NCI-H69 (cell line): ENCODE results near the gene CNTNAP1.
A peak's percentile ranks its signal among the peaks of the same experiment; 100 is the strongest.
"Not testable (repeated sequence)": the region's sequence is repeated elsewhere in the genome, so short reads cannot be mapped to it uniquely, and the experiment has no call there.

Experiments
- DNase-seq: peaks from one replicate; lab custom pipeline; 2025; lab: John Stamatoyannopoulos, UW

Gene CNTNAP1

GRCh38 chr17:42681976-42682721 lies at the start of gene CNTNAP1:
Gene CNTNAP1, plus strand, starts transcription at chr17:42682531. Its CDS starts 299 bp downstream, at chr17:42682830.
- peak; percentile 91 for DNase-seq

GRCh38 chr17:42632949-42633444 lies 49.3 kb upstream of the CNTNAP1 start:
- no peak for DNase-seq

DNA sequence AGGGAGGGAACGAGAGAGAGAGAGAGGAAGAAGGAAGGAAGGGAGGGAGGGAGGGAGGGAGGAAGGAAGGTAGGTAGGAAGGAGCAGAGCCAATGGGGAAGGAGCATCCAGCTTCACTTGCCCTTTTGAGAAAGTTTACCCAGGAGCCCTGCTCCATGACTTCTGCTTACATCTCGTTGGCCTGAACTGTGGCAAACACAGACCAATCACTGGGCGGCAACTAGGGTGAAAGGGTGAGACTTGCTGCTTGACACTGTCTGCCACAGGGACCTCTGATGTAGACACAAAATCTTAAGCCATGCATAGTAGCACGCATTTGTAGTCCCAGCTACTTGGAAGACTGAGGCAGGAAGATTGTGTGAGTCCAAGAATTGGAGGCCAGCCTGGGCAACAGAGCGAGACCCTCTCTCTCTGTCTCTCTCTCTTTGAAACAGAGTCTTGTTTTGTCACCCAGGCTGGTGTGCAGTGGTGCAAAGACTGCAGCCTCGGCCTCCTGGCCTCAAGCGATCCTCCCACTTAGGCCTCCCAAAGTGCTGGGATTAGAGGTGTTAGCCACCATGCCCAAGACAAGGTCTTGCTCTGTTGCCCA lies 42.7 kb upstream of the CNTNAP1 start:
- no peak for DNase-seq

GRCh38 chr17:42640121-42640520 lies 42.2 kb upstream of the CNTNAP1 start:
- no peak for DNase-seq

- peak; percentile 44 for DNase-seq
Observed at GRCh38 chr17:42642336-42642735, 40.0 kb upstream of the CNTNAP1 start.

GRCh38 chr17:42647778-42648177 lies 34.6 kb upstream of the CNTNAP1 start:
- no peak for DNase-seq

DNA sequence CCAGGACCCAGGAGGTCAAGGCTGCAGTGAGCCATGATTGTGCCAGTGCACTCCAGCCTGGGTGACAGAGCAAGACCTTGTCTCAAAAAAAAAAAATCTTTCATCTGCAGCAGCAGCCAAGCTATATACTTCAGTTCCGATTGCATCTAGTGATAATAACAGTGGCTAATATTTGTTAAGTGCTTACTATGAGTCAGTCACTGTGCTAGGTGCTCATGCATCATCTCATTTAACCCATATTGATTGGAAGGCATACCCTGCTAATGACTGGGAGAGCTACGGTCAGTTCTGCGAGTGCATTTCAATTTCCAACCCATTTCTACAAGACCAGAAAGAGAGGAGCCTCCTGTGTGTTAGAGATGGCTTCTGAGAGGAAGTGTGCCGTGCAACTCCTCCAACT lies 30.9 kb upstream of the CNTNAP1 start:
- no peak for DNase-seq

- DNase-seq: no peak
Observed at GRCh38 chr17:42653179-42654124, 28.9 kb upstream of the CNTNAP1 start.

DNA sequence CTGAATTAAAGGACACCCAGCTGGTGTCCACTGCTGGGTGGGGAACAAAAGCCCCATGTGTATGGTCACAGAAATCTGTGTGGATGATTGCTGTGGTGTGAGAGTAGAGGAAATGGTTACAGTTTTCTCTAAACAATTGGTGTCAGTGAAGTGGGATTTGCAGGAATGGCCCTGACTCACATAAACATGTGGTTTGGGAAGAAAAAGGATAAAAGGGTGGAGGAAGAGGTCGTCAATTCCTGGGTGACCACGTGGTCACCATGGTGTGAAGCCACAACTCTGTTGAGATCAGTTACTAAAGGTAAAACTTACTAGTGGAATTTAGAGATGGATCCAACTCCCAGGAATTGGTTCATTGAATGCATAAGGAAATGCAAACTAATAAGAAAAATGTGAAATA lies 26.8 kb upstream of the CNTNAP1 start:
- no peak for DNase-seq

DNA sequence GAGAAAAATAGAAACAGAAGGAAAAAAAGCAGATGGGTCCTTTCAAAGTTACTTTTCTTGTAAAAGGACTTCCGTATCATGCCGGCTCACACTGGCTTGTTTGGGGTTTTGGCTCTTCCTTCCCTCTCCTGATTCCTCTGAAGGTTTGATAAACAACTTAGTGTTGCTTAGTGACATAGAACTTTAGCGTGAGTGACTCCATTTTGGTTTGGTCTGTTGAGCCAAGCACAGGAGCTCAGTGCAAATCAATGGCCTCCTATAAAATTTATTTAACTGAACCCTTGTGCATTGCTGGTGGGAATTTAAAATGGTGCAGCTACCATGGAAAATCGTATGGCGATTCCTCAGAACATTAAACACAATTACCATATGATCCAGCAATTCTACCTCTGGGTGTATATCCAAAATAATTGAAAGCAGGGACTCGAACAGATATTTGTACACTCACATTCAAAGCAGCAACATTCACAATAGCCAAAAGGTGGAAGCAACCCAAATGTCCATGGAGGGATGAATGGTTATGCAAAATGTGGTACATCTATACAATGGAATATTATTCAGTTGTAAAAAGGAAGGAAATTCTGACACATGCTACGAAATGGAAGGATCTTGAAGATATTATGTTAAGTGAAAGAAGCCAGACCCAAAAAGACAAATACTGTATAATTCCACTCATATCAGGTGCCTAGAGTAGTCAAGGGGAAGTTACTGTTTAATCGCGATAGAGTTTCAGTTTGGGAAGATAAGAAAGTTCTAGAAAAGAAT lies 24.3 kb upstream of the CNTNAP1 start:
- DNase-seq: no peak

DNA sequence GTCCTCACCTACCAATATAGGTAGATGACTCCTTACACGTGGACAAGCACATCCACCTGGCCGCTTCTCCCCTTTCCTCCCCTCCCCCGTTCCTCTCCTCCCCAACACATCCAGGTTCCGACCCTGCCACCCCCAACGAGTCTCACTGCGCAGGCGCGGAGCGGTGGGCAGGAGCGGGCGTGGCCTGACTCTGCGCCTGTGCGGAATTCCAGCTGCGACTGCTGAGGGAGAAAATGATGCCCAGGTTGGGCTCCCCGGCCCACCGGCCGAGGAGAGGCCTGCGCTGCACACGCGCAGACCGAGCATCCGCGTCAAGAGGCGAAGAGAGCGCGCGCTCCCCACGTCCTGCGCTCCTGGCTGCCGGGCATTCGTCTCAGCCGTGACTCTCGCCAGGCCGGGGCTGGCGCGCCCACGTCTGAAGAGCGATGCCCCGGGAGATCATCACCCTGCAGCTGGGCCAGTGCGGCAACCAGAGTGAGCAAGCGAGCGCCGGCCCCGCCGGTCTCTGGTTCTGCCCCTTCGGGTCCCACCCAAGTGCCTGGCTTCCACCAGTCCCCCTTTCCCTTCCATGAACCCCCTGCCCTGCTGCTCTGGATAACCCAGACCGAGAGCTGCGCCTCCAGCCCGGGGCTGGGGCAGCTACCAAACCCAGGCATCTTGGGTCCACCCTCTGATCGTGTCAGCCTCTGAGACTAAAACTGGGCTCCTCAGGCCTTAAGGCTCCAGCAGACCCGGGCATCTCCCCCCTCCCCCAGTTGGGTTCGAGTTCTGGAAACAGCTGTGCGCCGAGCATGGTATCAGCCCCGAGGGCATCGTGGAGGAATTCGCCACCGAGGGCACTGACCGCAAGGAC lies 23.0 kb upstream of the CNTNAP1 start, which contains the start of gene TUBG2:
Gene TUBG2, plus strand, starts transcription at position 206 of the 853 bp plus-strand sequence. Its CDS starts 220 bp downstream, at position 426.
- DNase-seq: peak; percentile 98

DNA sequence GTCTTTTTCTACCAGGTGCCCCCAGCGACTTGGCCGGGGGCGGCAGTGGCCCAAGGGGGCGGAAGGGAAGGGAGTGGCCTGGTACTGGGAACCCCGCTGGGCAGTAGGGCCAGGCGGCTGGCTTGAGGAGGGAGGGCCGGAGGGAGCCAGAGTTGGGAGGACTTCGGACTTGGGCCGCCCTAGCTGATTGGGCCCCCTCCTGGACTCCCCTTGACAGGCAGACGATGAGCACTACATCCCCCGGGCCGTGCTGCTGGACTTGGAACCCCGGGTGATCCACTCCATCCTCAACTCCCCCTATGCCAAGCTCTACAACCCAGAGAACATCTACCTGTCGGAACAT lies 22.4 kb upstream of the CNTNAP1 start:
- DNase-seq: not testable (repeated sequence)

GRCh38 chr17:42660692-42661345 lies 21.5 kb upstream of the CNTNAP1 start:
- peak; percentile 26 for DNase-seq

GRCh38 chr17:42665581-42666001 lies 16.7 kb upstream of the CNTNAP1 start:
- DNase-seq: no peak

DNA sequence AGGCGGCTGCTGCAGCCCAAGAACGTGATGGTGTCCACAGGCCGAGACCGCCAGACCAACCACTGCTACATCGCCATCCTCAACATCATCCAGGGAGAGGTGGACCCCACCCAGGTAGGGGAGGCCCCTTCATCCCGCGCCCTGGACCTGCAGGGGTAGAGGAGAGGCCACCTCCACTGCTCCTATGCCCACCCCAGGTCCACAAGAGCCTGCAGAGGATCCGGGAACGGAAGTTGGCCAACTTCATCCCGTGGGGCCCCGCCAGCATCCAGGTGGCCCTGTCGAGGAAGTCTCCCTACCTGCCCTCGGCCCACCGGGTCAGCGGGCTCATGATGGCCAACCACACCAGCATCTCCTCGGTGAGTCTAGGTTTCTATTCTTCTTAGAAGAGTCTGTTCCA lies 16.2 kb upstream of the CNTNAP1 start:
- DNase-seq: not testable (repeated sequence)

DNA sequence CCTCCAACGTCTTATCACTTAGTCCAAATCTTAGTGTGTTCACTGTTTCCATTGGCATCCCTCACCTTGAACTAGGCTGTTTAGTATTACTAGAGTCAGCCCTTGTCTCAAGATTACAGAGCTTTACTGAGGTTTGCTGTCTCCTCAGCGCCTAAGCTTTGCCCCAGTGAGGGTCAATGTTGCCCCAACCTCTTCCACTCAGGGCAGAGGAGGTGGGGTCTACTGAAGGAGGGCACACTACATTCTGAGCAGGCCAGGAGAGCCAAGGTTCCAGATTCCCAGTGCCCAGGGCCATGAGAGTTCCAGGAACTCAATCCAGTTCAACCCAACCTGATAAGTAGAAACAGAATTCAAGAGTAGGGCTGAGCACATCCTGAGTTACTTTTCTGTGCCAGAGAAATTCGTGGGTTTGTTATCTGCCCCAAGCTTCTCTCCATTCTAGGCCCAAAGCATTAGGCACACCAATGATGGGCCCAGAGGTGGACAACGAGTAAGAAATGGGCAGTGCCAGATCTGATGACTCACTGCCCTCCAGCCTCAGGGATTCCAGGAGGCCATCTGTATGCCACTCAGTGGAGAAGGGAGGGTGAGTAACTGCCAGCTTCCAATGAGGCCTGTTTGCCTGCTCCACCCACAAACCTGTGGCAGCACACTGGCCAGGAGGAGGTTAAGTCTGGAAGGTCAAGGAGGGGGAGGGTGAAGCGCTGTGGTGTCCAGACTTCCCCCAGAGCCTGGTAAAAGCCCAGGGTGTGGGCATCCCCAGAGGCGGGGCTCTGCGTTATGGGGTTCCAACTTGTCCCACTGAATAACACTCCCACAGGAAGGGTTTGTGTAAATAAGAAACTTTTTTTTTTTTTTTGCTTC lies 15.0 kb upstream of the CNTNAP1 start:
- DNase-seq: peak; percentile 50

- no peak for DNase-seq
Observed at GRCh38 chr17:42669705-42669976, 12.7 kb upstream of the CNTNAP1 start.

DNA sequence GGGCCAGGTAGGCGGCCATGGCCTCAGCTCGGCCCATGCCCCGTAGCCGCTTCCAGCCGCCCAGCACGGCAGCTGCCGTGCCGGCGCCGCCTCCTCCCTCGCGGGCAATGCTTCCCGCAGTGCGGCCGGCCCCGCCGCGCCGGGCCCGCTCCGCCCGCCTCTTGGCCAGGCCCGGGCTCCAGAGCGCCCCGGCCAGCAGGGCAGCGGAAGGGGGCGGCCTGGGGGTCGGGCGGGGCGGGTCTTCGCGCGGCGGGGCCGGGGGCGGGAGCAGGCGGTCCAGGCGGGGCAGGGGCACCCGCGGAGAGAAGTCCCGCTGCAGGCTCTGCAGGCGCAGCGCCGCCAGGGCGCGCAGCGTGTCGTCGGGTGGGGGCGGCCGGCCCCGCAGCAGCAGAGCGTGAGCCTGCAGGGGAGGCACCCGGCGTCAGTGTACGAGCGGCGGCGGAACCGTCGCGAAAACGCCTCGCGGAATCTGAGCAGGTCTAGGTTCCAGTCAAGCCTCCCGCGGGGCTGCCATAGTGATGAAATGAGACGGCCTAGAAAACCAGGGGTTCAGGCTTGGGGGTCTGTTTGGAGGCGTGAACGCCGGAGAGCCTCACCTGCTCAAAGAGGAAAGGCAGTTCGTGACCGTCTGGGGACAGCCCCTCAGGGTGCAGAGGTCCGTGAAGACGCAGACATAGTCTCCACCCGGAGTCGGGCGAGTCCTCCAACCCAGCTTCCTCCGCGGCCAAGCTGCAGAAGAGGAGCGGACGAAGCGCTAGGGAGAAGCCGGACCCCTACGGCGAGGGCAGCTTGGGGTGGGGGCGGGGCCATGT lies 12.1 kb upstream of the CNTNAP1 start:
- no peak for DNase-seq
